Ishikawa (cell line): ENCODE results near the gene HMGB3.

ENCODE experiments used
- CEBPB ChIP-seq: IDR thresholded peaks from 2 replicates; pipeline ENCODE4 v1.6.1; 2012
- CREB1 ChIP-seq: IDR thresholded peaks from 2 replicates; pipeline ENCODE4 v1.6.1; 2012; ENCODE audit warnings: low read depth
- EGR1 ChIP-seq: IDR thresholded peaks from 2 replicates; pipeline ENCODE4 v1.6.1; 2012
- EP300 ChIP-seq: IDR thresholded peaks from 2 replicates; pipeline ENCODE4 v1.6.1; 2012; ENCODE audit warnings: borderline replicate concordance
- FOXM1 ChIP-seq: IDR thresholded peaks from 2 replicates; pipeline ENCODE4 v1.6.1; 2012; ENCODE audit warnings: low read depth, borderline replicate concordance
- MAX ChIP-seq: IDR thresholded peaks from 2 replicates; pipeline ENCODE4 v1.6.1; 2012
- NFIC ChIP-seq: IDR thresholded peaks from 2 replicates; pipeline ENCODE4 v1.6.1; 2012
- RAD21 ChIP-seq: IDR thresholded peaks from 2 replicates; pipeline ENCODE4 v1.6.1; 2012; ENCODE audit warnings: low read depth
- REST ChIP-seq: IDR thresholded peaks from 2 replicates; pipeline ENCODE4 v1.6.1; 2012; ENCODE audit warnings: low read depth, mild to moderate bottlenecking
- TAF1 ChIP-seq: IDR thresholded peaks from 2 replicates; pipeline ENCODE4 v1.6.1; 2012; ENCODE audit warnings: low read depth, mild to moderate bottlenecking
- TCF12 ChIP-seq: IDR thresholded peaks from 2 replicates; pipeline ENCODE4 v1.6.1; 2012; ENCODE audit warnings: low read depth
- TEAD4 ChIP-seq: IDR thresholded peaks from 2 replicates; pipeline ENCODE4 v1.6.1; 2012
- USF1 ChIP-seq: IDR thresholded peaks from 2 replicates; pipeline ENCODE4 v1.6.1; 2012
- YY1 ChIP-seq: IDR thresholded peaks from 2 replicates; pipeline ENCODE4 v1.6.1; 2012; ENCODE audit warnings: low read depth
- ZBTB7A ChIP-seq: IDR thresholded peaks from 2 replicates; pipeline ENCODE4 v1.6.1; 2012; ENCODE audit warnings: low read depth

The HMGB3 gene

GRCh38 chrX:150940844-150941495 lies 42.2 kb upstream of the HMGB3 start:
- TF ChIP-seq MAX (no peak), ZBTB7A (no peak), EP300 (no peak), CEBPB (no peak), NFIC (no peak), CREB1 (no peak), USF1 (no peak), TAF1 (no peak), YY1 (no peak), FOXM1 (no peak), REST (no peak), TCF12 (no peak), TEAD4 (no peak)

- TF ChIP-seq CEBPB (no peak), FOXM1 (no peak)
Measured at GRCh38 chrX:150941580-150941979, 41.6 kb upstream of the HMGB3 start.

- TF ChIP-seq NFIC (no peak), MAX (no peak), REST (no peak), CEBPB (no peak), USF1 (no peak), TCF12 (no peak), EGR1 (no peak), TEAD4 (no peak), CREB1 (no peak), YY1 (no peak), RAD21 (no peak), EP300 (no peak), FOXM1 (no peak), TAF1 (no peak), ZBTB7A (no peak)
Measured at GRCh38 chrX:150942942-150943594, 40.1 kb upstream of the HMGB3 start.

- no peak for TF ChIP-seq TCF12
- TF ChIP-seq NFIC = no peak
- TF ChIP-seq FOXM1 = no peak
- no peak for TF ChIP-seq YY1
Measured at GRCh38 chrX:150944233-150944632, 38.9 kb upstream of the HMGB3 start.

GRCh38 chrX:150954951-150955350 lies 28.2 kb upstream of the HMGB3 start:
- TF ChIP-seq TEAD4 (no peak), MAX (no peak), FOXM1 (no peak), RAD21 (no peak), ZBTB7A (no peak), EP300 (no peak), CREB1 (no peak), YY1 (no peak), USF1 (no peak), EGR1 (no peak), TCF12 (no peak), NFIC (no peak), TAF1 (no peak)
